ENCODE results near the gene C22orf31.

DNA sequence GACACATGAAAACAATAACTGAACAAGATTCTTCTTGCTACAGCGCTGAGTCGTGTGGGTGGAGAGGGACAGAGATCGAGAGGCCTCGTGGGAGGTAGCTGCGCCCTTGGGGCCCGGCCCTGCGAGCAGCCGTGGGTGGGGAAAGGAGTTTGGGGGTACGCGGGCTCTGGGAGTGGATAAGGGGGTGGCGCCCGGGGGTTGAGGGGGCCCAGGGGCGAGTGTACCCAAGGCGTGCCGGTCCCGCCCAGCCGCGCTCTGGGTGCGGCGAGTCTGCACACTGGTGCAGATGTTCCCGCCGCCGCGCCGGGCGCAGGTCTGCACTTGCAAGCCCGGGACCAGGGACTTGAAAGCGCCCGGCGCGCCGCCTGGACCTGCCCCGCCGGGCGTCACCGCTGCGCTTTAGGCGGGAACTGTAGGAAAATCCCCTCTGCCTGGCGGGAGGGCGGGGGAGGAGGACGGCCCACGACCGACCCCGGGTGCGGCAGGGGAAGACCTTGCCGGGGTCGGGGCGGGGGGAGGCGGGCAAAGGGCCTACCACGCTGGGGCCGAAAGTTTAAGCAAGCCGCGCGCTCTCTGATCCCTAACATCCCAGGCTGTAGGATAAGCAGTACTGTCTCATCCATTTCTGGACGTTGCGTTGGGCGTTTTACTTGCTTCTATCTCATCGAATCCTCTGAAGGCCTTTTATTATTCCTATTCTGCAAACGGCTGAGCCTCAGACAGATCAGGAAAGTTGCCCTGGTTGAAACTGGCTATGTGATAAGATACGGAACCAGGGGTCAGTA, 9.8 kb upstream of the C22orf31 start:
- TF ChIP-seq, protein P1, sequence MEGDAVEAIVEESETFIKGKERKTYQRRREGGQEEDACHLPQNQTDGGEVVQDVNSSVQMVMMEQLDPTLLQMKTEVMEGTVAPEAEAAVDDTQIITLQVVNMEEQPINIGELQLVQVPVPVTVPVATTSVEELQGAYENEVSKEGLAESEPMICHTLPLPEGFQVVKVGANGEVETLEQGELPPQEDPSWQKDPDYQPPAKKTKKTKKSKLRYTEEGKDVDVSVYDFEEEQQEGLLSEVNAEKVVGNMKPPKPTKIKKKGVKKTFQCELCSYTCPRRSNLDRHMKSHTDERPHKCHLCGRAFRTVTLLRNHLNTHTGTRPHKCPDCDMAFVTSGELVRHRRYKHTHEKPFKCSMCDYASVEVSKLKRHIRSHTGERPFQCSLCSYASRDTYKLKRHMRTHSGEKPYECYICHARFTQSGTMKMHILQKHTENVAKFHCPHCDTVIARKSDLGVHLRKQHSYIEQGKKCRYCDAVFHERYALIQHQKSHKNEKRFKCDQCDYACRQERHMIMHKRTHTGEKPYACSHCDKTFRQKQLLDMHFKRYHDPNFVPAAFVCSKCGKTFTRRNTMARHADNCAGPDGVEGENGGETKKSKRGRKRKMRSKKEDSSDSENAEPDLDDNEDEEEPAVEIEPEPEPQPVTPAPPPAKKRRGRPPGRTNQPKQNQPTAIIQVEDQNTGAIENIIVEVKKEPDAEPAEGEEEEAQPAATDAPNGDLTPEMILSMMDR (IDR thresholded peaks at IDR 0.05): no peak
- TF ChIP-seq, protein P2, sequence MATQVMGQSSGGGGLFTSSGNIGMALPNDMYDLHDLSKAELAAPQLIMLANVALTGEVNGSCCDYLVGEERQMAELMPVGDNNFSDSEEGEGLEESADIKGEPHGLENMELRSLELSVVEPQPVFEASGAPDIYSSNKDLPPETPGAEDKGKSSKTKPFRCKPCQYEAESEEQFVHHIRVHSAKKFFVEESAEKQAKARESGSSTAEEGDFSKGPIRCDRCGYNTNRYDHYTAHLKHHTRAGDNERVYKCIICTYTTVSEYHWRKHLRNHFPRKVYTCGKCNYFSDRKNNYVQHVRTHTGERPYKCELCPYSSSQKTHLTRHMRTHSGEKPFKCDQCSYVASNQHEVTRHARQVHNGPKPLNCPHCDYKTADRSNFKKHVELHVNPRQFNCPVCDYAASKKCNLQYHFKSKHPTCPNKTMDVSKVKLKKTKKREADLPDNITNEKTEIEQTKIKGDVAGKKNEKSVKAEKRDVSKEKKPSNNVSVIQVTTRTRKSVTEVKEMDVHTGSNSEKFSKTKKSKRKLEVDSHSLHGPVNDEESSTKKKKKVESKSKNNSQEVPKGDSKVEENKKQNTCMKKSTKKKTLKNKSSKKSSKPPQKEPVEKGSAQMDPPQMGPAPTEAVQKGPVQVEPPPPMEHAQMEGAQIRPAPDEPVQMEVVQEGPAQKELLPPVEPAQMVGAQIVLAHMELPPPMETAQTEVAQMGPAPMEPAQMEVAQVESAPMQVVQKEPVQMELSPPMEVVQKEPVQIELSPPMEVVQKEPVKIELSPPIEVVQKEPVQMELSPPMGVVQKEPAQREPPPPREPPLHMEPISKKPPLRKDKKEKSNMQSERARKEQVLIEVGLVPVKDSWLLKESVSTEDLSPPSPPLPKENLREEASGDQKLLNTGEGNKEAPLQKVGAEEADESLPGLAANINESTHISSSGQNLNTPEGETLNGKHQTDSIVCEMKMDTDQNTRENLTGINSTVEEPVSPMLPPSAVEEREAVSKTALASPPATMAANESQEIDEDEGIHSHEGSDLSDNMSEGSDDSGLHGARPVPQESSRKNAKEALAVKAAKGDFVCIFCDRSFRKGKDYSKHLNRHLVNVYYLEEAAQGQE (IDR thresholded peaks at IDR 0.05; ENCODE audit: insufficient read depth in 1 of 2, low read depth in 2 of 2, low read length in 1 of 2): no peak
- TF ChIP-seq SIN3A (IDR thresholded peaks at IDR 0.05; ENCODE audit: borderline replicate concordance, insufficient read depth, low read depth, low read length): no peak
- TF ChIP-seq POLR2AphosphoS5 (IDR thresholded peaks at IDR 0.05; ENCODE audit: low read depth, low read length): no peak

Measured in Panc1 (cell line).